Suprapubic skin (tissue), 4 donors: ENCODE data around the gene KIAA1217. TPM values are rescaled to one million over a fixed set of nuclear protein-coding genes. Genes with fewer than 3 reads are reported as not detected.

Experiments used
- DNase-seq, 2 donors: peaks; one replicate each; pipeline ENCODE4 v3.0.0-alpha.2; 2019; ENCODE audit warnings: low spot score in 2 of 2
- H3K27ac ChIP-seq: fragments of 200-600 bp; sonication (generic); one replicate; pipeline ENCODE4 v1.5.1; 2019
- H3K27me3 ChIP-seq: fragments of 200-600 bp; sonication (generic); one replicate; pipeline ENCODE4 v1.5.1; 2019
- H3K36me3 ChIP-seq: fragments of 200-600 bp; sonication (generic); one replicate; pipeline ENCODE4 v1.5.1; 2019
- H3K4me1 ChIP-seq: fragments of 200-600 bp; sonication (generic); one replicate; pipeline ENCODE4 v1.5.1; 2019
- H3K4me3 ChIP-seq: fragments of 200-600 bp; sonication (generic); one replicate; pipeline ENCODE4 v1.5.1; 2019; ENCODE audit warnings: mild to moderate bottlenecking
- H3K9me3 ChIP-seq: fragments of 200-600 bp; sonication (generic); one replicate; pipeline ENCODE4 v1.5.1; 2019
- EP300 ChIP-seq: sonication (generic); formaldehyde crosslinking; IDR thresholded peaks from one replicate; pipeline ENCODE4 v1.6.1; 2017; ENCODE audit warnings: antibody characterized with exemption
- POLR2A ChIP-seq, 2 donors: fragments of 450-650 bp; IDR thresholded peaks; one replicate each; pipeline ENCODE4 v1.6.1; 2017; ENCODE audit warnings: antibody characterized with exemption in 2 of 2, mild to moderate bottlenecking in 2 of 2, moderate library complexity in 2 of 2
- POLR2AphosphoS5 ChIP-seq, 3 donors: sonication (generic); formaldehyde crosslinking; IDR thresholded peaks; one replicate each; pipeline ENCODE4 v1.6.1; 2017; ENCODE audit warnings: antibody characterized with exemption in 3 of 3
- WGBS: methylation state at CpG from one replicate; pipeline ENCODE4 v1.1.5; 2018; 5-methylcytosine and 5-hydroxymethylcytosine counted together
- total RNA-seq, 4 donors: library from RNA; depleted of rRNA; stranded (reverse); fragments of >200 nt; gene quantifications; one replicate each; pipeline ENCODE4 v1.1.0, GENCODE V29; 2016
- TF ChIP-seq, protein P1 (sequence below), 2 donors: fragments of 200-600 bp in 1 of 2; fragments of 450-650 bp in 1 of 2; sonication (generic) in 1 of 2; IDR thresholded peaks; one replicate each; pipeline ENCODE4 v1.5.1; 2016 to 2019; ENCODE audit warnings: antibody characterized with exemption in 2 of 2, mild to moderate bottlenecking in 1 of 2, moderate library complexity in 1 of 2

Gene KIAA1217
- total RNA-seq, 4 donors from 2014 or later: 59.2 to 109 (median 72.1) TPM

- Histone ChIP-seq H3K27me3 (no peaks in the 10 kb centered on the region), H3K36me3 (no peaks in the 10 kb centered on the region), H3K9me3 (no peaks in the 10 kb centered on the region), H3K4me3 (no peak overlapping the region), H3K27ac (no peak overlapping the region), H3K4me1 (peaks cover 52% of the 10 kb centered on the region)
- WGBS: 76% methylated on average over 3 of the region's 3 CpGs
- TF ChIP-seq POLR2AphosphoS5 (IDR thresholded peaks at IDR 0.05): no peak
- TF ChIP-seq, protein P1, sequence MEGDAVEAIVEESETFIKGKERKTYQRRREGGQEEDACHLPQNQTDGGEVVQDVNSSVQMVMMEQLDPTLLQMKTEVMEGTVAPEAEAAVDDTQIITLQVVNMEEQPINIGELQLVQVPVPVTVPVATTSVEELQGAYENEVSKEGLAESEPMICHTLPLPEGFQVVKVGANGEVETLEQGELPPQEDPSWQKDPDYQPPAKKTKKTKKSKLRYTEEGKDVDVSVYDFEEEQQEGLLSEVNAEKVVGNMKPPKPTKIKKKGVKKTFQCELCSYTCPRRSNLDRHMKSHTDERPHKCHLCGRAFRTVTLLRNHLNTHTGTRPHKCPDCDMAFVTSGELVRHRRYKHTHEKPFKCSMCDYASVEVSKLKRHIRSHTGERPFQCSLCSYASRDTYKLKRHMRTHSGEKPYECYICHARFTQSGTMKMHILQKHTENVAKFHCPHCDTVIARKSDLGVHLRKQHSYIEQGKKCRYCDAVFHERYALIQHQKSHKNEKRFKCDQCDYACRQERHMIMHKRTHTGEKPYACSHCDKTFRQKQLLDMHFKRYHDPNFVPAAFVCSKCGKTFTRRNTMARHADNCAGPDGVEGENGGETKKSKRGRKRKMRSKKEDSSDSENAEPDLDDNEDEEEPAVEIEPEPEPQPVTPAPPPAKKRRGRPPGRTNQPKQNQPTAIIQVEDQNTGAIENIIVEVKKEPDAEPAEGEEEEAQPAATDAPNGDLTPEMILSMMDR (IDR thresholded peaks at IDR 0.05): no peak
- TF ChIP-seq EP300: no peak
- no peak for TF ChIP-seq POLR2A (IDR thresholded peaks at IDR 0.05)
- no peak for DNase-seq
These were observed 250.9 kb downstream of the KIAA1217 start for GRCh38 chr10:24459836-24460235.

DNA sequence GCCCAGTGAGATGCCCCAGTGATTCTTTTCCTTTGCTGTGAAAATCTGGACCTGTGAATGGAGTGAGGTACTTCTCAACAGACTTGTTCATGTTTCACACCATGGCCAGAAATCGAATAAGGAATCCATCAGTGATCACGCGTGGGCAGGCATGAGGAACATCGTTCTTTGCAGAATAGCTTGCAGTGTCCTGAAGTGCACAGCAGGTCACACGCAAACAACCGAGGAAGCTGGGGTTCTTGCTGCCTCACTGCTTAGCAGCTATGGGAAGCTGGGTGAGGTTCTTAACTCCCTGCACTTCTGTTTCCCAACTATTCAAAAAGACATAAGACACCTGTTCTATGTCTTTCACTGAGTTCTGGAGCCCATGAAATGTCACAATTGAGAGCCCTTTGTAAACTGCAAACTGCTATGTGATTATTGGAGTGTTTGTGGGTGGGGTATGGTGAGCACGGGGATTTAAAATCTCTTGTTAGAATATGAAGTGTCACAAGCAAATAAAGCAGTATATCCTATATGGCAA, 253.4 kb downstream of the KIAA1217 start:
- Histone ChIP-seq H3K4me3 (no peak overlapping the region), H3K27ac (no peak overlapping the region), H3K27me3 (no peaks in the 10 kb centered on the region), H3K9me3 (no peaks in the 10 kb centered on the region), H3K36me3 (no peaks in the 10 kb centered on the region), H3K4me1 (peaks cover 45% of the 10 kb centered on the region)
- TF ChIP-seq, protein P1 (IDR thresholded peaks at IDR 0.05): no peak
- TF ChIP-seq POLR2A (IDR thresholded peaks at IDR 0.05): no peak
- no peak for TF ChIP-seq EP300
- no peak for TF ChIP-seq POLR2AphosphoS5 (IDR thresholded peaks at IDR 0.05)
- DNase-seq: no peak
- WGBS: 88% methylated on average over 7 of the region's 7 CpGs

- no peaks in the 10 kb centered on the region for H3K36me3 ChIP-seq
- peak overlapping the region; percentile 84 for H3K27ac ChIP-seq
- no peak for DNase-seq
- no peaks in the 10 kb centered on the region for H3K27me3 ChIP-seq
- TF ChIP-seq POLR2AphosphoS5 (IDR thresholded peaks at IDR 0.05): no peak
- no peak for TF ChIP-seq POLR2A (IDR thresholded peaks at IDR 0.05)
- TF ChIP-seq, protein P1 (IDR thresholded peaks at IDR 0.05): no peak
- TF ChIP-seq EP300: no peak
- no peak overlapping the region for H3K4me3 ChIP-seq
- WGBS: 76% methylated on average over 6 of the region's 6 CpGs
- H3K9me3 ChIP-seq: no peaks in the 10 kb centered on the region
- H3K4me1 ChIP-seq: peaks cover 41% of the 10 kb centered on the region
These were observed 254.1 kb downstream of the KIAA1217 start for GRCh38 chr10:24462889-24463552.

DNA sequence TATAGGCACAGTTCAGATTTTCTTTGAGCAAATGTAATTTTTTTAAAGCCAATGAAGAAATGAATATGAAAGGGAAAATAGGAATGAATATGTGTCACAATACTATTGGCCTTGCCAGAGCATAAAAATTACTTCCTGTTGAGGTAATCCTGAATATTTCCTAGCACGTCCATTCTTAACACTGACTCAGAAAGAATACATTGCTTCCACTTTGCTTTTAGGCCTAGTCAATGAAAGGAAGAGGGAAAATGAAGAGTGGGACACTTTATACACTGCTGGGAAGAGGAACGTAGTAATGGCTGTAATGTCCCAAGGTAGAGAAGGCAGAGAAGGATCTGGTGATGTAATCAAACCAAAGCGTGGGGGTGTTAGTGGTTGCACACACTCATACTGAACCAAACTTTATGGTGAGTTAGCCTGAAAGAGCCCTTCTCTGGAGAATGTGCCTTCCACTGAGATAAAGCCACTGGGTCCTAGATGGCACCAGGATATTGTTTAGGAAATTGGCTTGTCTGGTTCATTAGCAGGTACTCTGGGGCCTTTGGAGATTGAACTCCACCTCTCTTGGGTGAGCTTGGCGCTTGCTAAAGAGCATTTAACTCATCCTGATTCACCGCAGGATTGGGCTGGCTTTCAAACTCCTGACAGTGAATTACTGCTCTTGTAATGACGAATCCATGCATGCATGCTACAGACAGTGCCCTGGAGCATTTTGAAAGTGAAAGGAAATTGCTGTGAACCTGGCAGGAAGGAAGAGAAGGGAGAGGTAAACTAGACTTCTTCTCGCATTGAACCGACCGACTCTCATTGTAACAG, 254.9 kb downstream of the KIAA1217 start:
- Histone ChIP-seq H3K9me3 (no peaks in the 10 kb centered on the region), H3K4me3 (peak overlapping the region; percentile 17), H3K27ac (peak overlapping the region; percentile 84), H3K27me3 (no peaks in the 10 kb centered on the region), H3K4me1 (peaks cover 42% of the 10 kb centered on the region), H3K36me3 (no peaks in the 10 kb centered on the region)
- 38% methylated on average over 9 of the region's 9 CpGs for whole genome bisulfite sequencing
- DNase-seq: no peak
- no peak for TF ChIP-seq POLR2A (IDR thresholded peaks at IDR 0.05)
- TF ChIP-seq, protein P1 (IDR thresholded peaks at IDR 0.05): no peak
- no peak for TF ChIP-seq POLR2AphosphoS5 (IDR thresholded peaks at IDR 0.05)
- TF ChIP-seq EP300: no peak
